Stimulated activated naive B cell treated with anti-CD40 and anti-IgM and Interleukin-4, amounts not matched to agents 10 μg/mL and 1 μg/mL and 100 μg/mL, for 72 hours (primary cell): ENCODE measurements around the gene CIART.
"Not testable (repeated sequence)": the region's sequence is repeated elsewhere in the genome, so short reads cannot be mapped to it uniquely, and the experiment has no call there.

Source experiments
- ATAC-seq, 2 donors: fragments of 150-1000 bp; cut with Tn5 transposase; replicated peaks; 2 replicates each; pipeline ENCODE4 v1.10.0; 2021; ENCODE audit warnings: moderate library complexity in 1 of 2
- DNase-seq: peaks from one replicate; pipeline ENCODE4 v3.0.0; 2021
- H3K27ac Mint-ChIP-seq: one replicate; pipeline ENCODE4 v1.8.0; 2022; ENCODE audit warnings: mild to moderate bottlenecking, mixed read lengths
- H3K27me3 Mint-ChIP-seq, 2 donors: one replicate each; pipeline ENCODE4 v1.8.0; 2022; ENCODE audit warnings: mixed read lengths in 2 of 2
- H3K36me3 Mint-ChIP-seq, 2 donors: one replicate each; pipeline ENCODE4 v1.8.0; 2022; ENCODE audit warnings: mixed read lengths in 2 of 2, mild to moderate bottlenecking in 1 of 2
- H3K4me1 Mint-ChIP-seq, 2 donors: one replicate each; pipeline ENCODE4 v1.8.0; 2022; ENCODE audit warnings: mixed read lengths in 2 of 2, mild to moderate bottlenecking in 1 of 2
- H3K4me3 Mint-ChIP-seq, 2 donors: one replicate each; pipeline ENCODE4 v1.8.0; 2022; ENCODE audit warnings: mild to moderate bottlenecking in 2 of 2, mixed read lengths in 2 of 2, moderate library complexity in 1 of 2
- H3K9me3 Mint-ChIP-seq, 2 donors: one replicate each; pipeline ENCODE4 v1.8.0; 2022; ENCODE audit warnings: mixed read lengths in 2 of 2, mild to moderate bottlenecking in 1 of 2

Gene CIART

GRCh38 chr1:150309758-150310508, 27.6 kb downstream of the CIART start:
- Mint-ChIP-seq H3K4me1 (no peaks in the 10 kb centered on the region), H3K4me3 (no peak overlapping the region), H3K27me3 (no peaks in the 10 kb centered on the region), H3K9me3 (no peaks in the 10 kb centered on the region), H3K27ac (peak overlapping the region; percentile 5), H3K36me3 (peaks cover 25 to 34% of the 10 kb centered on the region in 2 donors)
- ATAC-seq (no peak), DNase-seq (no peak)

- ATAC-seq = no peak
- Mint-ChIP-seq H3K4me3 (no peak overlapping the region), H3K4me1 (no peaks in the 10 kb centered on the region), H3K27me3 (no peaks in the 10 kb centered on the region), H3K9me3 (no peaks in the 10 kb centered on the region), H3K36me3 (peaks cover 18 to 24% of the 10 kb centered on the region in 2 donors), H3K27ac (peak overlapping the region; percentile 67)
- DNase-seq = no peak
Measured at GRCh38 chr1:150311762-150312161, 29.4 kb downstream of the CIART start.

GRCh38 chr1:150314691-150315090, 32.3 kb downstream of the CIART start:
- H3K4me3 Mint-ChIP-seq, ATAC-seq, H3K9me3 Mint-ChIP-seq, DNase-seq, H3K36me3 Mint-ChIP-seq, H3K4me1 Mint-ChIP-seq, H3K27me3 Mint-ChIP-seq, H3K27ac Mint-ChIP-seq: not testable (repeated sequence)

- no peaks in the 10 kb centered on the region for H3K9me3 Mint-ChIP-seq
Measured at GRCh38 chr1:150320667-150320978, 38.3 kb downstream of the CIART start.

GRCh38 chr1:150321826-150322166, 39.4 kb downstream of the CIART start:
- peak; percentile 3 to 4 for ATAC-seq
- Mint-ChIP-seq H3K36me3 (peaks cover 11 to 19% of the 10 kb centered on the region in 2 donors), H3K9me3 (no peaks in the 10 kb centered on the region), H3K4me1 (peaks cover 2 to 5% of the 10 kb centered on the region in 2 donors), H3K27me3 (no peaks in the 10 kb centered on the region), H3K27ac (peak overlapping the region; percentile 99), H3K4me3 (peak overlapping the region; percentile 91 to 97)
- no peak for DNase-seq

More at GRCh38 chr1:150320667-150320978, 38.3 kb downstream of the CIART start:
- peaks cover 7 to 12% of the 10 kb centered on the region in 2 donors for H3K36me3 Mint-ChIP-seq
- no peaks in the 10 kb centered on the region for H3K27me3 Mint-ChIP-seq
- H3K27ac Mint-ChIP-seq = peak overlapping the region; percentile 99
- ATAC-seq (no peak), DNase-seq (no peak)
- peaks cover under 1 to 5% of the 10 kb centered on the region in 2 donors for H3K4me1 Mint-ChIP-seq
- H3K4me3 Mint-ChIP-seq = peak overlapping the region; percentile 91 to 97

- peak overlapping the region; percentile 91 to 97 for H3K4me3 Mint-ChIP-seq
- no peak for ATAC-seq
- DNase-seq = no peak
- H3K27me3 Mint-ChIP-seq = no peaks in the 10 kb centered on the region
- peaks cover 14 to 22% of the 10 kb centered on the region in 2 donors for H3K36me3 Mint-ChIP-seq
- no peaks in the 10 kb centered on the region for H3K9me3 Mint-ChIP-seq
- H3K27ac Mint-ChIP-seq = peak overlapping the region; percentile 99
- peaks cover 2 to 5% of the 10 kb centered on the region in 2 donors for H3K4me1 Mint-ChIP-seq
Measured at GRCh38 chr1:150322310-150322709, 40.0 kb downstream of the CIART start.

GRCh38 chr1:150332651-150333290, 50.4 kb downstream of the CIART start:
- Mint-ChIP-seq H3K36me3 (peaks cover 34 to 40% of the 10 kb centered on the region in 2 donors), H3K4me3 (no peak overlapping the region), H3K27me3 (no peaks in the 10 kb centered on the region), H3K27ac (no peak overlapping the region), H3K4me1 (peaks cover 0 to 12% of the 10 kb centered on the region in 2 donors), H3K9me3 (no peaks in the 10 kb centered on the region)
- no peak for DNase-seq
- no peak for ATAC-seq
